NCI-H1417 (cell line): ENCODE results near the gene SLC23A2.
"Not testable (repeated sequence)": the region's sequence is repeated elsewhere in the genome, so short reads cannot be mapped to it uniquely, and the experiment has no call there.

Experiments used
- DNase-seq, 3 experiments: peaks; one replicate each; lab custom pipeline; 2025; lab: John Stamatoyannopoulos, UW

SLC23A2 gene

DNA sequence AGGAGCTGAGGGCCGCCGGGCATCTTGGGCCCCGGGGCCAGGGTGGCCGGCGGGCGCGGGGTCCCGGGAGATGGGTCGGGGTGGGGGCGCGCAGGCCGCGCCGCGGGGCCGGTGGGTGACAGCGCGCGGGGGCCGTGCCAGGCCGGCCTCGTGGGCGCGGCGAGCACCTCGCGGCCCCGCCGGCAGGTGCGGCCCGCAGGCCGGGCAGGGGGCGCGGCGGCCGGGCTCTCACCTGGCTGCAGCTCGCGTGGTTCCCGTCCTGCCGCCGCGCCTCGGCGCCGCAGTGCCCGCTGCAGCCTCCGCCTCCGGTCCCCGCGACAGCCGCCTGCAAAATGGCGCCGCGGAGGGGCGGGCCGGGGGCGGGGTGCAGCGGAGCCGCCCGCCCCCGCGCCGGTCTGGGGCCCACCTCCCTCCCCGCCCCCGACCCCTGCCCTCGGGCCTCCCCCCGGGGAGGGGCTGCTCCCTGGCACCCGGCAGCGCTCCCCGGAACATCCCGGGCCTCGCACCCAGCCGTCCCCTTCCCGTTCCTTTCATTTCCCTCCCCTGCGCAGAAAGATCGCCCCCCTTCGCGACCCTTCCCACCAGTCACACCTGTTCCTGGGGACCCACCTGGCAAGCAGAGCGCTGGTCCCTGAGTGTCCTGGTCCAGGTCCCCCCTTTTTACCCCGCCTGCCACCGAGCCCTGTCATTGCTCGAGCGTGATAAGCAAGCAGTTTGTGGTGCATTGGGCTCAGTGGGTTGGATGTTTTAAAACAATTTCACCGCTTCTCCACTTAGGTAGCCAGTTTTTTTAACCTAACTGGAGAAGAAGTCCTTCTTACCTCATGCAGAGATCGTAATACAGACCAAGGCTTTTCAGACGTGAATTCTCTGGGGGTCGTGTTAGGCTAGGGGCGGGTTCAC lies at the start of gene SLC23A2:
Gene SLC23A2 (minus strand): TSS at position 337 of the 903 bp plus-strand sequence. CDS start 68,948 bp downstream, outside the sequence.
- peak; percentile 58 to 72 (median 65) for DNase-seq

DNA sequence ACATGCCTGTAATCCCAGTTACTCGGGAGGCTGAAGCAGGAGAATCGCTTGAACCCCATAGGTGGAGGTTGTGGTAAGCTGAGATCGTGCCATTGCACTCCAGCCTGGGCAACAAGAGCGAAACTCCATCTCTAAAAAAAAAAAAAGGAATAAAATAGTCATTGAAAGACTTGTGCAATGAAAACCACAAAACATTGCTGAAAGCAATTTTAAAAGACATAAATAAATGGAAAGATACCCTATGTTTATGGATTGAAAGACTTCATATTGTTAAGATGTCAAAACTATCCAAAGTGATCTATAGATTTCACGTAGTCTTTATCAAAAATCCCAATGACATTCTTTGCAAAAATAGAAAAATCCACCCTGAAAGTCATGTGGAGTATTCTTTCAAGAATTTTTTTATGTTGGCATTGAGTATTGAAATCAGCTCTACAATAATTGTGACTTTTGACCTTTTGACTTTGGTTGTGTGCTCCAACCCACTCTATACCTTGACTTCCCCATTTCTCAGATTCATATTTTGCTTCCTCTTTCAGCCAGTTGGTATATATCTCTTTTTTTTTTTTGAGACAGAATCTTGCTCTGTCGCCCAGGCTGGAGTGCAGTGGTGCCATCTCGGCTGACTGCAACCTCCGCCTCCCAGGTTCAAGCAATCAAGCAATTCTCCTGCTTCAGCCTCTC lies 45.5 kb upstream of the SLC23A2 start:
- DNase-seq: no peak

DNA sequence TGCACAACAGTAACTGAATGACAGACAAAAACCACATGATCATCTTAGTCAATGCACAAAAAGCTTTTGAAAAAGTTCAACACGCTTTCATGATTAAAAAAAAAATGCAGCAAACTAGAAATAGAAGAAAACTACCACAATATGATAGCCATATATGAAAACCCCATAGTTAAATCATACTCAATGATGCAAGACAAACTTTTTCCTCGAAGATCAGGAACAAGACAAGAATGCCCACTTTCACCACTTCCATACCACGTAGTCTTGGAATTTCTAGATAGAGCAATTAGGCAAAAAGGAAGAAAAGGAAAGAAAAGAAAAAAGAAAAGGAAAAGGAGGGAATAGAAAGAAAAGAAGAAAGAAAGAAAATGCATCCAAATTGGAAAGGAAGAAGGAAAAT lies 44.6 kb upstream of the SLC23A2 start:
- DNase-seq: no peak

DNA sequence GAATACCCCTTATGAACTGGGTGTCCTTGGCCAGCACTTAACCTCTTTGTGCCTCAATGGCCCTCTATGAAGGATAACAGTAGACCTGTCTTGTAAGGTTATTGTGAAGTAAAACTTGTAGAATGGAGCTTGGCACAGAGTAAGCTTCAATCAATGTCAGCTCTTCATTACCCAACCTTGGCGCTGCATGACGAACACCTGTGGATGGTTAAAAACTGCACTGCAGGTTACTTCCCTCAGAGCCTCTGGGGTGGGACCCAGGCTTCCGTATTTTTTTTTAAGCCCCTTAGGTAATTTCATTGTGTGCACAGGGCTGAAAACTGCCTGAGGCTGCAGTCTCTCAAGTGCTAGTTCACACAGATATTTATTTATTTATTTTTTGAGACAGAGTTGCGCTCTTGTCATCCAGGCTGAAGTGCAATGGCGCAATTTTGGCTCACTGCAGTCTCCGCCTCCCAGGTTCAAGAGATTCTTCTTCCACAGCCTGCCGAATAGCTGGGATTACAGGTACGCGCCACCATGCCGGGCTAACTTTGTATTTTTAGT lies 42.8 kb upstream of the SLC23A2 start:
- peak in 2 of 3 experiments; percentile 19 to 52 for DNase-seq

DNA sequence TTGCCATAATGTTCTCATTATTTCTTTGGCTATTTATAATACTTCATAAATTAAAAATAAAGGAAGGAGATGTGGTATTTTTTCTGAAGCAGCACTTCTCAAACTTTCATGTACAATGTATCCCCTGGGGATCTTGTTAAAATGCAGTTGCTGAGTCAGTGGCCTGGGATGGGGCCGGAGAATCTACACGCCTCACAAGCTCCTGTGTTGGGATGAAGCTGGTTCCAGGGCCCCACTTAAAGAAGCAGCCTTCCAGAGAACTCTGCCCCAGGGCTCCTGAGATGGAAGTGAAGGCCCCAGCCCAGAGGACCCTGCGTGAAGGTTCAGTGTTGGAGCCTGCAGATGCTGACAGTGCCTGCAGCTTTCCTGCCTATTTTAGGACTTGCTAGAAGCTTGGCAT lies 40.1 kb upstream of the SLC23A2 start:
- DNase-seq: no peak

DNA sequence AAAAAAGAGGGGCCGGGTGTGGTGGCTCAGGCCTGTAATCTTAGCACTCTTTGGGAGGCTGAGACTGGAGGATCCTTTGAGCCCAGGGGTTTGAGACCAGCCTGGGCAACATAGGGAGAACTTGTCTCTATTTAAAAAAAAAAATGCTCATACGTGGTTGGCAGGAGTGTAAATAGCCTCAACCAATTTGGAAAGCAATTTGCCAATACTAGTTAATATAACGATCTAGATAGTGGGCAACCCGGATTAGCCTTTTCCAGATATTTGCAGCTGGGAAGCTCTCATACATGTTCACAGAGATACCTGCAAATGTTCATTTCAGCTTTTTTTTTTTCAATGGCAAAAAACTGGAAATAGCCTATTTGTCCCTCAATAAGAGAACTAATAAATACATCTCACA lies 39.0 kb upstream of the SLC23A2 start:
- DNase-seq: no peak

DNA sequence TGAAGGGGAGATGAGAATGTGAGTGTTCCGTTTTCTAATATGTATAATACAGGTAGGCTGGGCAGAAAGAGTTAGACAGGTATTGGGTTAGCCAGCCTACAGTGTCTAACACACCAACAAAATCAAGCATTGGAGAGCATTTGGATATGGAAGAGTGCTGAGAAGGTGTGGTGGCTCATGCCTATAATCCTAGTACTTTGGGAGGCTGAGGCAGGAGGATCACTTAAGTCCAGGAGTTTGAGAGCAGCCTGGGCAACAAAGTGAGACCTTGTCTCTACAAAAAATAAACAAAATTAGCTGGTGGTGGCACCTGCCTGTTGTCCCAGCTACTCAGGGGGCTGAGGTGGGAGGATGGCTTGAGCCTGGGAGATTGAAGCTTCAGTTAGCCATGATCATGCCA lies 38.6 kb upstream of the SLC23A2 start:
- no peak for DNase-seq

DNA sequence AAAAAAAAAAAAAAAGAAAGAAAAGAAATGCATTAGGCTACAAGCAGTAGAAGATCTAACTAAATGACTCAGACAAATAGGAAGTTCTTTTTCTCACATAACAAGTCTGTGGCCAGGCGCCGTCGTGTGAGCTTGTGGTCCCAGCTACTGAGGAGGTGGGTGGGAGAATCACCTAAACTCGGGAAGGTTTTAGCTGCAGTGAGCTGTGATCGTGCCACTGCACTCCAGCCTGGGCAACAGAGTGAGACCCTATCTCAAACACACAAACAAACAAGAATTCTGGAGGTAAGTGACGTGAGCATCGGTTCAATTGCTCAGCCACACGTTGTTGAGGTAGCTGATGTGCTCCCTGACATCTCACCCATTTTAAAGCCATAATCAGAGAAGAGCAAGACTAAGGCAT lies 37.9 kb upstream of the SLC23A2 start:
- no peak for DNase-seq

DNA sequence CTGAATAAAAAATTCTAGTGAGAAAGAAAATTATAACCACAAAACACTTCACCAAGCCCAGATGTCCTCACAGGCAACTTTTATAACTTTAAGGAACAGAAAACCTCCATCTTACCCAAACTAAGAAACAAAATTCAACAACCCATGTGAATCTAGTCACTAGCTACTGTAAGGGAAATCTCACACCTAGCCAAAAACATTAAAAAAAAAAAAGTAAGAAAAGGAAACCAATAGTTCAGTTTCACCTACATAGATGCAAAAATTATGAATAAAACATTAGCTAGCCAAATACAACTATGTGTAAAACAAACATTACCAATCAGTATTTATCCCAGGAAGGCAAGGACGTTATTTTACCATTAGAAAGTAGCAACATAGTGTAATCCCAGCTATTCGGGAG lies 35.5 kb upstream of the SLC23A2 start:
- DNase-seq: no peak

DNA sequence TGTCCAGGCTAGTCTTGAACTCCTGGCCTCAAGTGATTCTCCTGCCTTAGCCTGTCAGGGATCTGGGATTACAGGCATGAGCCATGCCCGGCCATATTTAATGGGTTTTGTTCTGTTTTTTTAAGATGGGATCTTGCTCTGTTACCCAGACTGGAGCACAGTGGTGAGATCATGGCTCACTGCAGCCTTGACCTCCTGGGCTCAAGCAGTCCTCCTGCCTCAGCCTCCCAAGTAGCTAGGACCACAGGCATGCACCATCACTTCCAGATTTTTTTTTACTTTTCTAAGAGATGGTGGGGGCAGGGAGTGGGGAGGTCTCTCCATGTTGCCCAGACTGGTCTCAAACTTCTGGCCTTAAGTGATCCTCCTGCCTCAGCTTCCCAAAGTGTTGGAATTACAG lies 34.2 kb upstream of the SLC23A2 start:
- DNase-seq: not testable (repeated sequence)

DNA sequence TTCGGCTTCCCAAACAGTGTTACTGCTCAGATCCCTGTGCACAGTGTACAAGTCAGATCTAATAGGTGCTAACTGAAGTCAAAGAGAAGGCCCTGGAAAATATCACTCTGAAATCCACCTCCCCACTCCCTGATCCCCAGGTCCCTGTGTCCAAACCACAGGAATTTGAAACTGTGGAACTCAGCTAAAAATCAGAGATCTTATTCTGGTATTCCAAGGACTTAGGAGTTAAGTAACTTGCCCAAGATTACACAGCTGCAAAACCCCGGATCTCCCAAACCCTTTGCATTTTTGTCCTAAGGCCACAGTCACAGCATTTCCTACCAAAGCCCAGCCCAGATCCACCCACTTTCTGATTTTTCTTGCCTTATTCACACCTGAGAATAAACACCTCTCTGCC lies 32.3 kb upstream of the SLC23A2 start:
- no peak for DNase-seq

DNA sequence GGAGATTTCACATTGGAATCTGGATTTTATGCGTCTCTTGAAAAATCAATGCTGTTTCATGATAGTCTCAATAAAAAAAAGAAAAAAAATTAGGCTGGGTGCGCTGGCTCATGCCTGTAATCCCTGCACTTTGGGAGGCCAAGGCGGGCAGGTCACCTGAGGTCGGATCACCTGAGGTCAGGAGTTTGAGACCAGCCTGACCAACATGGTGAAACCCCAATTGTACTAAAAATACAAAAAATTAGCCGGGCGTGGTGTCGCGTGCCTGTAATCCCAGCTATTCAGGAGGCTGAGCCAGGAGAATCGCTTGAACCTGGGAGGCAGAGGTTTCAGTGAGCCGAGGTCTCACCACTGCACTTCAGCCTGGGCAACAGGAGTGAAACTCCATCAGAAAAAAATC lies 30.4 kb upstream of the SLC23A2 start:
- DNase-seq: not testable (repeated sequence)

DNA sequence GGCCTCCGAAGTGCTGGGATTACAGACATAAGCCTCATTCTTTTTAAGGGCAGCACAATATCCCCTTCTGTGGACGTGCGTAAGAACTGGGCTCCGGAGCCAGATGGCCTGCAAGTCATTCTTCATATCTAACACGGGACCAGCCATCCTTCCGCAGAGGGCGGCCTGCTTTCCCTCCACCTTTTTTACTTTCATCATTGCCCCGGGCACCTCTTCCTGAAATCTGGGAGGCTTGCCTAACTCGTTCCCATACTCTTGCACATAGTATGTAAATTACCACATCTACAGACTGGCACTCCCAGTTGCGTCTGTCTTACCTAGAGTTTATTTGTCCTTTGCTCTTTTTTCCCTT lies 29.9 kb upstream of the SLC23A2 start:
- DNase-seq: no peak

DNA sequence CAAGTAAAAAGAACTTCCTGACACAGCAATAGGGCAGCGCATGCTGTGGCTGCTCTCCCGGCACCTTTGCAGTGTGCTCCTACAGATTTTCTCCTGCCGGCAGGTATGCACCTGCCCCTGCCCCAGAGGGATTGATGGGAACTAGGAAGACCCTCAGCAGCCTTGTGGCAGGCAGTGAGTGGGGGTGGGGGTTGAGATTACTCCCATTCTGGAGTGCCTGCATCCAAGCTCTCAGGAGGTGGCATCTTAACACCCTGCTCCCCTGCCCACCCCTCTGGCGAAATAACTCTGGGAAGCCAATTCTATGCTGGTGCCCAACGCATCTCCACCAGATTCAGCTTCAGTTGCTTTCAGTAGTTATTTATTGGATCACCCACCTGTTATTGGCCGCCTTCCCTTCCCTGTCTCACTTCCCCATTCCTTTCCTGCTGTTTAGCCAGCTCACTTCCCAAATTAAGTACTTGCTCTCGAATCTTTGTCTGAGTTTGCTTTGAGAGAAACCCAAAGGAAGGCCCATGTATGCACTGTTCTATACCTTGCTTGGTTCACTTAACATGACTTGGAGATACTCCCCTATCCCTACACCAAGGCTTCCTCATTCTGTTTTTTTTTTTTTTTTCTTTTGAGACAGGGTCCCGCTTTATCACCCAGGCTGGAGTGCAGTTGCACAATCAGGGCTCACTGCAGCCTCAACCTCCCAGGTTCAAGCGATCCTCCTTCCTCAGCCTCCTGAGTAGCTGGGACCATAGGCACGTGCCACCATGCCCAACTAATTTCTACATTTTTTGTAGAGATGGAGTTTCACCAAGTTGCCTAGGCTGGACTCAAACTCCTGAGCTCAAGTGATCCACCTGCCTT lies 29.3 kb upstream of the SLC23A2 start:
- DNase-seq: no peak

DNA sequence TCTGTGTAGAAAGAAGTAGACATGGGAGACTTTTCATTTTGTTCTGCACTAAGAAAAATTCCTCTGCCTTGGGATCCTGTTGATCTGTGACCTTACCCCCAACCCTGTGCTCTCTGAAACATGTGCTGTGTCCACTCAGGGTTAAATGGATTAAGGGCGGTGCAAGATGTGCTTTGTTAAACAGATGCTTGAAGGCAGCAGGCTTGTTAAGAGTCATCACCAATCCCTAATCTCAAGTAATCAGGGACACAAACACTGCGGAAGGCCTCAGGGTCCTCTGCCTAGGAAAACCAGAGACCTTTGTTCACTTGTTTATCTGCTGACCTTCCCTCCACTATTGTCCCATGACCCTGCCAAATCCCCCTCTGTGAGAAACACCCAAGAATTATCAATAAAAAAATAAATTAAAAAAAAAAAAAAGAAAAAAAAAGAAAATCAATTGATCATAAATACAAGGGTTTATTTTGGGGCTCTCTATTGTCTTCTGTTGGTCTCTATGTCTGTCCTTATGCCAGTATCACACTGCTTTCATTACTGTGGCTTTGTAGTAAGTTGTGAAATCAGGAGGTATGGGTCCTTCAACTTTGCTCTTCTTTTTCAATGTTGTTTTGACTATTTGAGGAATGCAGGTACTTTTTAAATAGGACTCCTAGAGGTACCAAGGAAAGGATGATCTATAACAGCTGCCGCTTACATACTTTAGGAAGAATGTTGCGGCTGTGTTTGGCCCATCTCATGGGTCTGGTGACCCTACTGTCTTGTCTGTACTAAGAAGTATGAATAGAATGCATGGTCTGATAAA lies 27.1 kb upstream of the SLC23A2 start:
- not testable (repeated sequence) for DNase-seq

DNA sequence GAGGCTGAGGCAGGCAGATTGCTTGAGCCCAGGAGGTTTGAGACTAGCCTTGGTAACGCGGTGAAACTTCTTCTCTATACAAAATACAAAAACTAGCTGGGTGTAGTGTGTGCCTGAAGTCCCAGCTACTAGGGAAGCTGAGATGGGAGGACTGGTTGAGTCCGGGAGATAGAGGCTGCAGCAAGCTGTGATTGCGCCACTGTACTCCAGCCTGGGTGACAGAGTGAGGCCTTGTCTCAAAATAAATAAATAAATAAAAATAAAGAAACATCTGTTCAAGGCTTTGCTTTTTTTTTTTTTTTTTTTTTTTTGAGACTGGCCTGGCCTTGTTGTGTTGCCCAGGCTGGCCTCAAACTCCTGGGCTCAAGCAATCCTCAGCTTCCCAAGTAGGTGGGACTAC lies 23.7 kb upstream of the SLC23A2 start:
- no peak for DNase-seq

DNA sequence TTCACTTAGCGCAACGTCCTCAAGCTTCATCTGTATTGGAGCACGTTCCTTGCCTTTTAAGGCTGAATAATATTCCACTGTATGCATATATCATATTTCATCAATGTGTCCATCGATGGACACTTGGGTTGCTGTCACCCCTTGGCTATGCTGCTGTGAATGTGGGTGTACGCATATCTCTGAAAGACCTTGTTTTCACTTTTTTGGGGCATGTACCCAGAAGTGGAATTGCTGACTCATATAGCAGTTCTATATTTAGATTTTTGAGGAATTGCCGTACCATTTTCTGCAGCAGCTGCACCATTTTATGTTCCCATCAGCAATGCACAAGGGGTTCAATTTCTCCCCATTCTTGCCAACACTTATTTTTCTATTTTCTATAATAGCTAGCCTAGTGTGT lies 22.8 kb upstream of the SLC23A2 start:
- DNase-seq: no peak

DNA sequence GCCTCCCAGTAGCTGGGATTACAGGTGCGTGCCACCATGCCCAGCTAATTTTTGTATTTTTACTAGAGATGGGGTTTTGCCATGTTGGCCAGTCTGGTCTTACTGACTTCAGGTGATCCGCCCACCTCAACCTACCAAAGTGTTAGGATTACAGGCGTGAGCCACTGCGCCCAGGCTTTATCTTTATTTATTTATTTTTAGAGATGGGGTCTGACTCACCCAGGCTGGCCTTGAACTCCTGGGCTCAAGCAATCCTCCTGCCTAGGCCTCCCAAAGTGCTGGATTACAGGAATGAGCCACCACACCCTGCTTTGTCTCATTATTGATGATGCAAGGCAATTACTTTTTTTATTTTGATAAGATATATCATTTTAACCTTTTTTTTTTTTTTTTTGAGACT lies 21.9 kb upstream of the SLC23A2 start:
- not testable (repeated sequence) for DNase-seq

DNA sequence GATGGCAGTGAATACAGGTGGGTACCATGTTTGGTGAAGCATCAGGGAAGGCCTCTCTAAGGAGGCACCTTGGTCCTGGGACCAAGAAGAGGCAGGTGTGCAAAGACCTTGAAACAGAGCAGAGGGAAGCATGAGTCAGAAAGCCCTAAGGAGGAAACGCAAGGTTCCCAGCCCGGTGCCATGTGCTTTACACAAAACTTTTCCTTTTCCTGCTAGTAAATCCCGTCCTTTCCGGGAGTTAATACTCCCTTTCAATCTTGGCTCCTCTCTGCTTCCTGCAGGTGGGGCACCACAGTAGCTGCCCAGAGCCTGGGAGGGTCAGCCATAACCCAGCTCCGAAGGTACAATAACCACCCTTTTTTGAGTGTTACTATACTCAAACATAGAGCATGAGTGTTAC lies 19.4 kb upstream of the SLC23A2 start:
- no peak for DNase-seq

DNA sequence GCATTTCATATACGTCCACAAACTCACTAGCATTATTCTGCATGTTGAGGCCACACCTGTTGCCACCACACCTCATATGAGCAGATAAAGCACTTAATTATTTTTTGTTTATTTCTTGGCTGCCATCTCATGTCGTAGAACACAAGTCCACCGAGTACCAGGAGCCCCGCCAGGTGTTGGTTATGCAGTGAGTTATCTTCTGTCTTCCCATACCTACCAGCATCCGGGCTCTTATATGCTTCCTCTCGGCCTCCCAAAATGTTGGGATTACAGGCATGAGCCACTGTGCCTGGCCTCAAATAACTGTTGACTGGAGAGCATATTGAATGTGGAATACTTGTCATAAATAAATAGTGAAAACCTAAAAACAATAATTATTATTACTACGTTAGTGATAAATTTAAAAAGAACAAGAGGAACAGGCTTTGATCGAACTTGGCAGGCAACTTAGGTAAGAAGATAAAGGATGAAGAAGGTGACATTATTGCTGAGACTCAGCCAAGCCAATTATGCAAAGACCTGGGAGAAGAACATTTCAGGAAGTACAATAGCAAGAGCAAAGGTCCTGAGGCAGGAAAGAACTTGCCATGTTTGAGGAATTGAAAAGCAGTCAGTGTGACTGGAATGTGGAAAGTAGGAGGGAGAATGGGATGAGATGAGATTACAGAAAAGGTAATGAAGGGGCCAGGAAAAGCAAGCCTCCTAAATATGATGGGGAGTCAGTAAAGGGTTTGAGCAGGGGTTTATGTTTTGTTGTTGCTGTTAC lies 12.6 kb upstream of the SLC23A2 start:
- no peak for DNase-seq

DNA sequence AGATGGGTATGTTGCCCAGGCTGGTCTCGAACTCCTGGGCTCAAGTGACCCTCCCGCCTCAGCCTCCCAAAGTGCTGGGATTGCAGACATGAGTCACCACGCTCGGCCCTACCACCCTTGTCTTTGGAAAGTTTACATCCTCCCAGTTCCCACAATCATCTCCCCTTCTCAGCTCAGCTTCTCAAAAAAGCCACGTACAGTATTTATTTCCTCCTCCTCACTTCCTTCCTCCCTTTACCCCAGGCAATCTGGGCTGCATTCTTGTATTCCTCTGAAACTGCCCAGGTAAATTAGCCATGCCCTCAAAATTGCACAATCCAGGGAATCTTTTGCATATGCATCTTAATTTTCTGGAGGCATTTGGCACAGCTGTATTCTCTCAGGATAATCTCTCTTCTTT lies 7.4 kb upstream of the SLC23A2 start:
- no peak for DNase-seq
